GF-D8 (cell line): Measurements from ENCODE around the gene TRAF1.

Source experiments
- DNase-seq: peaks from one replicate; lab custom pipeline; 2025; lab: John Stamatoyannopoulos, UW

Gene TRAF1

DNA sequence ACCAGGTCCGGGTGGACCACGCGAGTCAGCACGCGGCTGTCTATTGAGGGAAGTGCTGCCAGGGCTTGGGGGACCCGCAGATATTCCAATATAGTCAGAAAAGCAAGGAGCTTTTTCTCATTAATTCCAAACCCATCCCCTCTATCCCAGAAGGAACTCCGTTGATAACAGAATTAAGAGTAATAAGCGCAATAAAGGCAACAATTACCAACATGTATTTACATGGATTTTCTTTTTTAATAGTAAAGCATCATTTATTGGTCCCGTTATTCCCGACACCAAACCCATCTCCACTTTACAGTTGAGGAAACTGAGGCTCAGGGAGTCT is 57.3 kb downstream of the TRAF1 start:
- no peak for DNase-seq

DNA sequence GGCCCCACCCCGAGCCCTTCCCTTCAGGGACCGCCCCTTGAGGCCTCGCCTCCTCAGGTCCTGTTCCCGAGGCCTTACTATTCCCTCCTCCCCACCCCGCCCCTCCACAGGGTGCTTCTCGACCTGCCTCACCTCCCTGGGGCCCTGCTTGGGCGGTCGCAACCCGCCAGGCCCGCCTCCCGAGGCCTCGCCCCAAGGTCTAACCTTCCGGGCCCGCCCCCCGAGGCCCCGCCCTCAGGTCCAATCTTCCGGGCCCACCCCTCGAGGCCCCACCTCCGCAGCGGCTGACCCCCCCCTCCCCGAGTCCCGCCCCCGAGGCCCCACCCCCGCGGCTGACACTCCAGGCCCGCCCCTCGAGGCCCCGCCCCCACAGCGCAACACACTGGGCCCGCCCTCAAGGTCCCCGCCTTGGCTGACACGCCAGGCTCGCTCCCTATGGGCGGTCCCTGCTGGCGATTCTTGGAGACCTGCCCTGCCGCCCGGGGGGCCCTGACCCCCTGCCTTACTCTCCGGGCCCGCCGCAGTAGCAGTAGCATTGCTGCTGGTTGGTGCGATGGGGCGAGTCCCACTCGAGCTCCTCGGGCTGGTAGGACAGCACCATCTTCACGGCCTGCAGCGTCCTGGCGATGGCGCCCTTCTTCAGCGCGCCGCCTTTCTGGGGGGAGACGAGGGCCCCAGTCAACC is 57.8 kb downstream of the TRAF1 start:
- DNase-seq, result peak; percentile 76

DNA sequence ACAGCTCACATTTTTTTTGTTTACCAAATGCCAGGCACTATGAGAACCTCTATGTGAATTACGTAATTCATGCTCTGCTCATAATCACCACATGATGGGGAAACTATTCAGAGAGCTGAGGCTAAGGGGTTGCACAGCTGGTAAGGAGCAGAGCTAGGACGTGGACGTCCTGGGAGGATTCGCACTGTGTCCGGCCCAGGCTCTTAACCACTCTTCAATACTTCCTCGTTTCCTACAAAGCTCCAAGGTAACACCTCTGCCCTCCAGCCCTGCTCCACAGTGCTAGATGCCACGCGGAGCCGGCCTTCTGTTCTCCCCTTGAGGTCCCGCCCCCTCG is 58.3 kb downstream of the TRAF1 start:
- DNase-seq, result no peak

DNA sequence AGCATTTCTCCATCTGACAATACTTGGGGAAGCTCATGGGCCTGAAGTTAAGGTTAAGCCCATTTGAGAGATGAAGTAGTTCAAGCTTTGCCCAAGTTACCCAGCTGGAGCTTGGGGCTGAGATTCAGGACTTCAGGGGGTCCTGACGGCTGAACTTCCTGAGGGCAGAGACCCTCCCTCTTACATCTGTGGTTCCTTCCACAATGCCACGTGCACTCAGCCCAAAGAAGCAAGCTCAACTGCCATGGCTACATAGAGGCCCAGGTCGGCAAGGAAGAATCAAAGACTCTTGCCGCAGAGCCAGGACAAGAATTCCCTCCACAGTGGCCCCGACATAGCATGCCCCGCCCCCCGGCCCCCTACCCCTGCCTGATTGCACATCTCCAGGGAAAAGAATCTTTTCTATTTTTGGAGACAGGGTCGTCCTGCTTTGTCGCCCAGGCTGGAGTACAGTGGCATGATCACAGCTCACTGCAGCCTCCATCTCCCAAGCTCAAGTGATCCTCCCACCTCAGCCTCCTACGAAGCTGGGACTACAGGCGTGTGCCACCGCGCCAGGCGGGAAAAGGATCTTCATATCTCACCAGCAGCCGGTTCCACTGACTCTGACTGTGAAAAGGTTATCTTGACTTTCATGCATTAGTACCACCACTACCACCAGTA is 58.8 kb downstream of the TRAF1 start:
- no peak for DNase-seq

DNA sequence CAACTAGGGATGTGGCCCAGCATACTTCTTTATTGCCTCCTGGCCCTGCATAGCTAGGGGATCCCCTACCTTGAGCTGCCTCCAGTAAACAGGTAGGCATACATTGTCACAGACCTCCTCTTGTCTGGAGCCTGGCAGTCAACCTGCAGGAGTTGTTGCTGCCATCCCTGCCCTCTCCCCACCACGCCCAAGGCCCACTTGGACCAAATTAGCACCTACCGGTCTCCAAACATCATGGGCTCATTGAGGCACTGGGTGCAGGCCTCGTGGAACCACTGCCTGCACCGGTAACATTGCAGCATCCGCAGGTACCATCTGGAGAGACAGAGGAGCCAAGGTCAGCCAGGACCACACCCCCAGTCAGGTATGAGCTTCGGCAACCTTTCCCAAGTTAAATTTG is 59.9 kb downstream of the TRAF1 start:
- no peak for DNase-seq

DNA sequence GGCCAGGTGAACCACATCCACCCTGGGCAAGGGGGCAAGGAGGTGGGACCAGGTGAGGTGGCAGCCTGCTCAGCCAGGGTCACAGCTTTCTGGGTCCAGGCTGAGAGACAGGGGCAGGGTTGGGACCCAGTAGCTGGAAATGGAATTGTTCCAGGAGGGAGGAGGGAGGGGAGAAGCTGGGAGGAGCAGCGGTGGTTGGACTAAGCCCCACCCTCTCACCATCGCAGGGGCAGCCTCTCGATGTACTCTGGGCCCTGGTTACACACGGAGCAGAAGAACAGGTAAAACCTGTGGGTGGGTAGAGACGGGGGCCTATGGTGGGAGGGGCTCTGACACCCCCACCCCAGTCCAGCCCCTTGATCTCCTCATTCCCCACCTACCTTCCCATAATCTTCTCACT is 60.8 kb downstream of the TRAF1 start:
- no peak for DNase-seq

DNA sequence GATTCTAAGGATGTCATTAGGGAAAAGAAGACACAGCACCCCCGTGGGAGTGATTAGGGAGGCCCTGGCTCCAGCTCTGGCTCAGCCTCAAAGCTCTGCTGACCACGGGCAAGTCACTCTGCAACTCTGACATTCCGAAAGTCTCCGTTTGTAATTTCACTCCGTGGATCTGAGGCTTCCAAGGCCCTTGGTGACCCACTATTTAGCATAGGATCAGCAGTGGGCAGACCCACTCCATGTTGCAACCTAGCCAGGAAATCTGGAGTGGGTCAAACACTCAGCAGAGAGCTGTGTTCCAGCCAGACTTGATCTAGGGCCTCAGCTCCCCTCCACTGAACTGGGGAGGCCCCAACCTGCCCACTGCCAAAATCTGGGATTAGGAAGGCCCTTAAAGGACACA is 61.4 kb downstream of the TRAF1 start:
- DNase-seq, result no peak

DNA sequence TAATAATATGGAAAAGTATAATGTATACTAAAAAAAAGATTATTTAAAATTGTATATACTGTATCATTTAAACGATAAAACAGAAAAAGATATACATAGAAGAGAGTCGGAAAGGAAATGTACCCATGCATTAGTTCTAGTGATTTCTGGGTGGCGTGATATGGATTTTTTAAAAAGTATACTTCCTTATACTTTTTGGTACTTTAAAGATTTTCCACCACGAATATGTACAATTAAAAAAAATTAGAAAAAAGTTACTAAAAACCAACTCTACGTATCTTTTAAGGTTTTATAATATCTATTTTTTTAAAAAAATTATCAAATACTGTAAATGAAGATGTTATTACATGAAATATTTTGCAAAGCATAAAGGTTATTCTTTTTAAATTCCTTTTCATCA is 61.9 kb downstream of the TRAF1 start:
- DNase-seq, result no peak

DNA sequence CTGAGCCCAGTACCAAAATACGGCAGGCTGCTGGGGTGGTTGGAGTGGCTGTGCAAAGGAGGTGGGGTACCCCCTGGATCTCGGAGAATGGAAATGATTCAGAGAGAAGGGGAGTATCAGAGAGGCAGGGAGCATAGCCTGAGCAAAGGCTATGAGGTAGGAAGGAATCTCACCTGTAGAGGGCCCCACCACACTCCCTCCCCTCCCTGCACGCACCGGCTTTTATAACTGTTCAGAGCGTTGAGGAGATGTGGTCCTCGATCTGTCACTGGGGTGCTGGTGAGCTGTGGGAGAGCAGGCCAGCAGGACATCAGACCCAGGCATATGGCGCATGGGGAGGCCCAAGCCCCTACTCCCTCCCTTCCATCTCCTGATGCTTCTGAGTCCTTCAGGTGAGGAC is 62.8 kb downstream of the TRAF1 start:
- no peak for DNase-seq

DNA sequence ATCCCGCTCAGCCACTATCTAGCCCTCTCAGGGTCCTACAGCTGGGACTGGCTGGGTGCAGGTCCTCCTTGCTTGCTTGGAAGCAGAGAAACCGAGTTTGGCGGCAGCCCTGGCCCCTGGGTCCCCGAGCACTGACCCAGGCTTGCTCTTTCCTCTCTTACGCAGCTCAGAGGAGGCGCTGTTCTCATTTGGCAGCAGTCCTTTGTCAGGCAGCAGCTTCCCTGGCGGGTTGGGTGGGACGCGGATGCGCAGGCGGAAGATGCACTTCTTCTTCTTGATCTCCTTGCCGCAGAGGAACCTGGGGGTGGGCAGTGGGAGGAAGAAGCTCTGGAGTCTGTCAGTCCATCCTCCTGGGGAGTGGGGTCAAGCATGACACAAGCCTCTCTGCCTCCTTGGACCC is 64.1 kb downstream of the TRAF1 start:
- DNase-seq, result no peak

DNA sequence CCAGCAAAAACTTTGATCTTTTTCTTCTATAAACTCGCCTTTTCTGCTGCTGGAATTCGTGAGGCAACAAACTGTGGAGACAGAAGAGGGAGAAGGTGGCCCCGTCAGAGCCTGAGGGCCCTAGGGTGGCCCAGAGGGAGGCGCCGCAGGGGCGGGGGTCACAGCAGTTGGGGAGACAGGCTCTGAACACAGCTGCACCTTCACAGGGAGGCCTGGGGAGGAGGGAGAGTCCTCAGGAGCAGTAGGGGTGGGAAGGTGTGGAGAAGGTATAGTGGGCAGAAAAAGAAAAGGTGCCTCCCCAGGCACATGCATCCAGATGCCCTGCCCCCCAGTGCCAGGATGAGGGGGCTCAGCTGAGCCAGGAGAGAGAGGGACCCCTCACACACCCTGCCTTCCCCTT is 64.7 kb downstream of the TRAF1 start:
- no peak for DNase-seq

DNA sequence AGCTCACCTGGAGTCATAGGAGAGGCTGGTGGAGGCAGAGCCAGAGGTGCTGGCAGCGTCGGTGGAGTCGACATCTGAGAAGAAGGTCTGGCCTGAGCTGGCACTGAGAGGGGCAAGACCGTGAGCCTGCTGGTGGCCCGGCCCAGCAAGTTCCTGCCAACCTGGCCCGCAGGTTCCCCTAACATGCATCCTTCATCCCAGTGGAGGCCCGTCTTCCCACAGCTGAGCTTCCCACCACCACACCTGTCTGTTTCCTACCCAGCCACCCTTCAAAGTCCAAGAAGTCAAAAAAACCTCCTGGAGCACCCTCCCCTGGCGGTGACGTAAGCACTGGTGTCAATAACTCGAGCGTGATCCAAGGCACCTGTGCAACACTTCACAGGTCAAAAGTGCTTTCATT is 66.5 kb downstream of the TRAF1 start:
- no peak for DNase-seq

DNA sequence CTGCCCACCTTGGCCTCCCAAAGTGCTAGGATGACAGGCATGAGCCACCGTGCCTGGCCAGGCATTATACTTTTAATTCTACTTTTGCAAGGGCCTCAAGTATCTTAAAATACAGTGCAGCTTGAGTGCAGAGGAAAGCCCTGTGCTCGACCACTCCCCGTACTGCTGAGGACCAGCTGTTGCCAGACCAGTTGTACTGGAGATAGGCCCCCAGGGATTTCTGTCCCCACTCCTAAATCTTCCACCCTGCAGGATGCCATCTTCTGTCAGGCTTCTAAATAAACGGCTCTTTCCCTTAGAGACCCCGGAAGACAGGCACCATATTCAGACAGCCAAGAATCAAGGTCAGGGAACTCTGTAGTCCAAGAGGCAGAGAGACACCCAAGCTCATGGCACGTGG is 67.2 kb downstream of the TRAF1 start:
- no peak for DNase-seq

DNA sequence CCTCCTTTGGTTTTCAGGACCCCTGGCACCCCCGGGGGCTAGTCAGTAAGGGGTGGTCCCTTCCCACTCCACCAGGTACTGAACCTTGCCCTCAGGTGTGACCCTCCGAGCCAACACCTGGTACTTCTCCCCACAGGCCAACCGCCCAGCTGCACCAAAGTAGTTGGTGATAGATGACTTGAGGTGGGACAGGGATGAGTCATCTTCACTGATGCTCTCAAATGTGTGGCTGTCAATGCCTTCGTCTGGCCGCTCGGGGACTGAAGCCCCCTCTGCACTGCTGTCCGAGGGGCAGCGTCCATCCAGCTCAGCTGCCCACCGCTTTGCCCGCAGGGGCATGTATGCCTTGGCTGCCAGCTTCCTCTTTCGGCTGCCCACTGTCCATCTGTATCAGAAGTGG is 68.7 kb downstream of the TRAF1 start:
- no peak for DNase-seq

DNA sequence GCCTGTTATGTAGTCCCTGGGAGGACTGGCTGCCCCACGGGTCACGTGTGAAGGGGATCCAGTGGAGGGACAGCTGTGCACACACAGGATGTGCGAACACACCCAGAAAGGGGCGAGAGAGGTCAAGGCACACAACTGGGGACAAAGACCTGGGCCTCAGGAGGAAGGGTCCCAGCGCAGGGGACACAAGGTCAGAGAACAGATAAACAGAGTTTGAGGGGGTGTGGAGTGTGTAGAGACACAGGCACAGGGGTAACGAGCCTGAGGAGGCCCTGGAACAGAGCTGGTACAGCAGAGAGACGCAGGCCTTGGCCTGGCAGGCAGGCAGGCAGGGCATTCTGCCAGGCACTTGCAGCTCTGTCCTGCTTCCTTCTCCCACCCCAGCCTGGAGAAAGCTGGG is 69.1 kb downstream of the TRAF1 start:
- no peak for DNase-seq

DNA sequence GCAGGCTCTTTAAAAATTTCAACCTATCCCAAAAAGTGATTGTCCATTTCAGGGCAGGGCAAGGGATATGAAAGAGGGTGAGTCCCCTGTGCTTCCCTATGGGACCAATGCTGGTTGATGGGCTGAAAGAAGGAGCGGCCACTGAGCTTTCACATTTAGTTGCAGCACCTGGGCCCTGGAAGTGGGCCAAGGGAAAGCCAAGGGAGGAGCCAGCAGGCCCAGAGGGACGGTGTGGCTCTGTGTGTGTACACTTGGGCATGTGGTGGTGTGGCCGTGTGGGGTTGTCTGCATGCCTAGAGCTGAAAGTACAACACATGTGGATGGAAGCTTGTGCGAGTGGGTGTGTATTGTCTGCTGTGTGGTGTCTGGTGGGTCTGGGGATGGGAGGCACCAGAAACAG is 69.9 kb downstream of the TRAF1 start:
- DNase-seq, result no peak

DNA sequence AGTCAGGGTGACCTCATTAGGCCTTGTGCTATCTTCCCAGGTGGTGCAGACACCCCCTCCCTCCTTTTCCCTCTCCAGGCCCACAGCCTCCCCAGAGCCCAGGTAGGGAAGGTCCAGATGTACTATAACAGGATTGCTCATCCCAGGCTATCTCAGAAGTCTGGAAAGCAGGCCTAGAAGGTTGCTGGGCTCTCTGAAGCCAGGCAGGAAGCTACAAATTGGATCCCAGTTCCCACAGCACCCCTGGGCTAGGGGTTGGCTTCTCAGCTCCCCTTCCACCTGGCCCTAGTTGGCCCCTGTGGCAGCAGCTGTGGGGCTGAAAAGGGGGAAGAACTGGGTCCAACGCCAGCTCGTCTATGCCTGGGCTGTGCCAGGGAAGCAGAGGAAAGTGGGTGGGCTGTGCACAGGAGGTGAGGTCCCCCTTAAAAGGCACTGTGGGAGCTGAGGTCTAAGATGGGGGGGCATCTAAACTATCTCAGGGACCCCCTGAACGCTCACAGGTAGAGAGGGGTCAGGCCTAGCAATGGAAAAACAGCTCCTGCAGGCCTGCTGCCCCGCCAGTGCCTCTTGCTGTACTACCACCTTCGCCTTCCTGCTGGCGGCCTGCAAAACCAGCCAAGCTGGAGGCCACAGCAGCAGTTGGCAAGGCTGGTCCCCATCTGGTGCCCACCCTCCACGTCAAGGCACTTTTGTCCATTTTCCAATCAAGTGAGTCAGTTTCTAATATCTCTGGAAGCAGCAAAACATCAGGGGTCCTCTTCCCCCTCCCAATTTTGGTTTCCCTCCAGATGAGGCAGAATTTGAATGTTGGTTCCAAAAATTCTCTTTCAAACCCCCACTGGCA is 70.5 kb downstream of the TRAF1 start:
- DNase-seq, result no peak

DNA sequence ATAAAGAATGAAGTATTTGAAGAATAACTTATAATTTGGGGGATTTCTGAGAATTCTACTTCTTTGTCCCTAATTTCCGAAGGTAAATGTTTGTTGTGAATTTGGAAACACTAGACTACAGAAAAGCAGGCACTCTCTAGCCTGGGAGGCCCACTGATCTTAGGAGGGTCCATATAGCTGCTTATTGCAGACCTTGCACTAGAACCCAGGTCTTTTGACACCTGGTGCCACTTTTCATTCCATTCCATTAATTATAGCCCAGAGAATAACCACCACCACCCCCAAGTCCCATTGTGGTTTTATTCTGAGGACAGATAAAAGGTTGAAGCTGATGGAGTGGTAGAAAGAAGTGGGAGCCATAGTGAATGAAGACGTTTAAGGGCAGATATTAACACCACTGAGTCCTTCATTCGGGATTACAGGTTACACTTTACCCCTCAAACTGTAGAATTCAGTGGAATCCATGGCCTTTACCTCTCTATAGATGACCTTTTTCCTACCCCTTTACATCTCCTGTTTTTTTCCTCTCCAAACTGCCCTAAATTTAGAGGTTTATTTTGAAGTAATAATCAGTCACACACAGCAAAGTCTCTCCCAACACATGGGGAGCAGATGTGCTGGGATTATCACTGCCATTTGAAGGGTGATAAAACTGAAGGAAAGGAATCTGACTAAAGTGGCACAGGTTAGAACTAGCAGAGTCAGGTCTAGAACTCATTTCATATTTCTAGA is 71.8 kb downstream of the TRAF1 start:
- no peak for DNase-seq

DNA sequence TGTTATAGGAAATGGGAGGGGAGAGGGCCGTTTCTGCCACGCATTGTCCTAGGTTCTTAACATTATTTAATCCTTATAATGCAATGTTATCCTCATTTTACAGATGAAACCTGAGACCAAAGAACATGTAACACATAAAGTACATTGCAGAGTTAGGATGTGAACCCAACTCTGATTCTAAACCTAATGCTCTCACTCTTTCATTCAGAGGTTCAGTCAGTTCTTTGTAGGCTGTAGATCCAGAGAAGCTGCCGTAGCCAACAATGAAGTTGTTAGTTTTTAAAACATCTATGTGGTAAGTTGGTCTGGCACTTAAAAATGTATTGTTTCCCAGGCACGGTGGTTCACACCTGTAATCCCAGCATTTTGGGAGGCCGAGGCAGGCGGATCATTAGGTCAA is 73.4 kb downstream of the TRAF1 start:
- no peak for DNase-seq
